RCC 7860 (cell line): ENCODE data around the gene GREB1L.
"Not testable (repeated sequence)": the region's sequence is repeated elsewhere in the genome, so short reads cannot be mapped to it uniquely, and the experiment has no call there.

ENCODE experiments used
- DNase-seq: peaks from one replicate; pipeline ENCODE4 v3.0.0-alpha.2; 2015; ENCODE audit warnings: low spot score
- FAIRE-seq: peaks from 2 replicates; lab custom pipeline; 2012; peaks lifted over from hg19 to GRCh38; lab: Jason Lieb, UNC

GREB1L gene

GRCh38 chr18:21262979-21263378 is 20.9 kb downstream of the GREB1L start:
- DNase-seq (no peak), FAIRE-seq (no peak)

GRCh38 chr18:21264651-21265050 is 22.6 kb downstream of the GREB1L start:
- FAIRE-seq (no peak), DNase-seq (no peak)

- DNase-seq = no peak
- no peak for FAIRE-seq
Measured at GRCh38 chr18:21265971-21266673, 24.1 kb downstream of the GREB1L start.

GRCh38 chr18:21267400-21267799 is 25.4 kb downstream of the GREB1L start:
- no peak for DNase-seq

GRCh38 chr18:21269349-21269748 is 27.3 kb downstream of the GREB1L start:
- no peak for DNase-seq
- no peak for FAIRE-seq

More at GRCh38 chr18:21267400-21267799, 25.4 kb downstream of the GREB1L start:
- FAIRE-seq = no peak

- no peak for DNase-seq
- FAIRE-seq = no peak
Measured at GRCh38 chr18:21270453-21270852, 28.4 kb downstream of the GREB1L start.

- DNase-seq = no peak
- FAIRE-seq = no peak
Measured at GRCh38 chr18:21272016-21272579, 30.1 kb downstream of the GREB1L start.

DNA sequence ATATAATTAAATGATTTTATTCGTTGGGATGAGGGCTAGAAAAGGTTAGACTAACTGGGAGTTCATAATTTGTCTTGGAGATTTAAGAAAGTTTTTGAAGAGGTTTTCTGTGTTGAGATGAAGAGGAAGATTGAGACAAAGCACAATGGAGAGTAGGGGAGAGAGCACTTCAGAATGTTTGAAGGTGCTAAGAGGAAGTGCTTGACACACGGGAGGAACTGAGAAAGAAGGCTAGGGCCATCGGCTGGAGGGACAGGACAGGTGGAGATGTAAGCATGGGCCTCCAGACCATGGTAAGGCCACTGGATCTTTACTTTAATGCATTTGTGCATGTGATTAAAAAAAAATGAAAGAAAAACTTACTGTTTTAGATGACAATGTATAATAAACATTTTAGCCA is 31.5 kb downstream of the GREB1L start:
- DNase-seq (no peak), FAIRE-seq (no peak)

GRCh38 chr18:21275645-21276044 is 33.6 kb downstream of the GREB1L start:
- DNase-seq (no peak), FAIRE-seq (no peak)

- FAIRE-seq (no peak), DNase-seq (no peak)
Measured at GRCh38 chr18:21277578-21277977, 35.5 kb downstream of the GREB1L start.

DNA sequence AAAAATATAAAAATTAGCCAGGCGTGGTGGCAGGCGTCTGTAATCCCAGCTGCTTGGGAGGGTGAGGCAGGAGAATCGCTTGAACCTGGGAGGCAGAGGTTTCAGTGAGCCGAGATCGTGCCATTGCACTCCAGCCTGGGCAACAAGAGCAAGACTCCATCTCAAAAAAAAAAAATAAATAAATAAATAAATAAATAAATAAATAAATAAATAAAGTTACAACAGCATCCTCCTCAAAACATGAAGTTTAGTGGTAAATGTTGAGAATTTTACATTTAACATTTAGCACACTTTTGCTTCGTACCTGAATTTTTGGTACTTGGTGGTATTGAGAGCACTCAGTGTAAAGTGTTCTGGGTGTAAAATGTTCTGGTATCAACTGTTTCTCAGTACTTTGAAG is 36.2 kb downstream of the GREB1L start:
- FAIRE-seq, DNase-seq: not testable (repeated sequence)

DNA sequence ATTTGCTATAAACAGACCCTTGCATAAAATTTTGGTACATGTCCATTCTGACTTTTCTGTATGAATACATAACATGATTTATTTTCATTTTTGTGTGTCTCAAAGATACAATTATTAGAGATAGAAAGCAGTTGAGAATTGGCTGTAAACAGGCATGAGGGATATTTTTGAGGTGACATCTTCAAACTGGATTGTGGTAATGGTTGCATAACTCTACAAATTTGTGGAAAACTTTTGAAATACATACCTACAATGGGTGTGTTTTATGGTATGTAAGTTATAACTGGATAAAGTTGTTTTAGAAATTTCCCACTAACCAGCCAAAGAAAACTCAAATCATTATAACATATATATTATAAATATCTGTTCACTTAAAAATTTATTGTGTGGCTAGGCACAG is 39.6 kb downstream of the GREB1L start:
- FAIRE-seq (no peak), DNase-seq (no peak)

GRCh38 chr18:21284540-21284939 is 42.5 kb downstream of the GREB1L start:
- FAIRE-seq = no peak

DNA sequence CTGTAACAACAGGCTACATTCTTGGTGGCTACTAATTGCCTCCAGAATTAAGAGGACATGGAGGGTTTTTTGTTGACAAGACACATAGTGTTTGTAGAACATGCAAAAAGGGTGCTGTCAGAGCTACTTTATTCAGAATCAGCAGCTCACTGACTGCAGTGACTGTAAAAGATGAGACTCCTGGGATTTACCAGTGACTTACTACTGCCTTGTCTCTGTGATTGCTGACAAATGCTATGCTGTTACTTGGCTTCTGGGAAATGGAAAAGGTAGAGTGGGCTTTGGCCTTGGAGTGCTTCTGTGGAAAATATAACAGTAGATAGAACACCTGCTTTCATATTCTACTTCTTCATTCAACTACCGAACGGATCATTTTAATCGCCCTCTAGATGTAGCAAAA is 47.8 kb downstream of the GREB1L start:
- DNase-seq = no peak
- no peak for FAIRE-seq

More at GRCh38 chr18:21284540-21284939, 42.5 kb downstream of the GREB1L start:
- DNase-seq = no peak

DNA sequence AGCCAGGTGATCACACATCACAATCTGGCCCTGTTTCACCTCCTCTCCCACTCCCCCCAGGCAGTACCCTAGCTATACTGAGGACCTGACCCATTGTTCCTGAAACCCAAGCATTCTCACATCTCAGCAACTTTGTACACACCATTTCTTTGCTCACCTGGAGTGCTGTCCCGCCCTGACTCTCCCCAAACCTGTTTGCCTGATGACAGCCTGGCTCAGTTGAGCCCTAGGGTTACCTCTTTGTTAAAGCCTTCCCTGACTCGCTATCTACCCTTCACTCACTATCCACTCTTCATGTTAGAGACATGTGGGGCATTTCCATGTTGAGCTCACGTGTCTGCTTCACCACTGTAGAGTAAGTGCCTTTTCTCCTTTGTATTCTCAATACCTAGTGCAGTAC is 49.1 kb downstream of the GREB1L start:
- no peak for FAIRE-seq
- no peak for DNase-seq

DNA sequence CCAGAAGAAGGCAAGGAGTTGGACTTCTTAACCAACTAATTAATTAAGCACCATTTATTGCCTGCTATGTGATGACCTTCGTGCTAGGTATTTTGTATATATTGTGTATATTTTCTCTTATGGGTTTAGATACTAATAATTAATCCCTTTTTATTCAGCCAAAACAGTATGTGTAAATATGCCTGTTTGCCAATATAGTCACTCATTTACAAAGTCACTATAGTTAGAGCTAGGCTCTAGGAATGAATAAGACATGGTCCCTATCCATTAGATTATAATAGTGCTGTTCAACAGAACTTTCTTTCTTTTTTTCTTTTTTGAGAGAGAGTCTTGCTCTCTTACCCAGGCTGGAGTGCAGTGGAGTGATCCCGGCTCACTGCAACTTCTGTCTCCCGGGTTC is 51.4 kb downstream of the GREB1L start:
- DNase-seq (no peak), FAIRE-seq (no peak)

DNA sequence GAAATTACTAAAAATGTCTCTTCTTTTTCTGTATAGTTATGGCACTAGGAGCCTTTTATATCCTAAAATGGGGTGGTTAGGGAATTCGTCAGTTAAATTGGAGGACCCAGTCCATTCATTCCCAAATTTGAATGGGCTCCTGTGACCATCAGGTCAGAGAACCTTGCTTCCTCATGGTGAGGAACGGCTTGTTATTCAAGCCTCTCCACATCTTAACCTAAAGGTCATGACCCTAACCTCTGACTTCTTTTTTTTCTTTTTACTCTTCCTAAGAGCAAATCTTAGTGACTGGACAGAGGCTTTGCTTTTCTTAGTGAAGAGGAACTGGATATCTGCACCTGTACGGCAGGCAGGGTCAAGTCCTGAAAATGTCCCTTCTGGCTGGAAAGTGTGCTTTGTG is 53.1 kb downstream of the GREB1L start:
- DNase-seq (no peak), FAIRE-seq (no peak)

GRCh38 chr18:21296045-21296444 is 54.0 kb downstream of the GREB1L start:
- no peak for FAIRE-seq
- no peak for DNase-seq

GRCh38 chr18:21298351-21298750 is 56.3 kb downstream of the GREB1L start:
- DNase-seq = no peak
- no peak for FAIRE-seq

DNA sequence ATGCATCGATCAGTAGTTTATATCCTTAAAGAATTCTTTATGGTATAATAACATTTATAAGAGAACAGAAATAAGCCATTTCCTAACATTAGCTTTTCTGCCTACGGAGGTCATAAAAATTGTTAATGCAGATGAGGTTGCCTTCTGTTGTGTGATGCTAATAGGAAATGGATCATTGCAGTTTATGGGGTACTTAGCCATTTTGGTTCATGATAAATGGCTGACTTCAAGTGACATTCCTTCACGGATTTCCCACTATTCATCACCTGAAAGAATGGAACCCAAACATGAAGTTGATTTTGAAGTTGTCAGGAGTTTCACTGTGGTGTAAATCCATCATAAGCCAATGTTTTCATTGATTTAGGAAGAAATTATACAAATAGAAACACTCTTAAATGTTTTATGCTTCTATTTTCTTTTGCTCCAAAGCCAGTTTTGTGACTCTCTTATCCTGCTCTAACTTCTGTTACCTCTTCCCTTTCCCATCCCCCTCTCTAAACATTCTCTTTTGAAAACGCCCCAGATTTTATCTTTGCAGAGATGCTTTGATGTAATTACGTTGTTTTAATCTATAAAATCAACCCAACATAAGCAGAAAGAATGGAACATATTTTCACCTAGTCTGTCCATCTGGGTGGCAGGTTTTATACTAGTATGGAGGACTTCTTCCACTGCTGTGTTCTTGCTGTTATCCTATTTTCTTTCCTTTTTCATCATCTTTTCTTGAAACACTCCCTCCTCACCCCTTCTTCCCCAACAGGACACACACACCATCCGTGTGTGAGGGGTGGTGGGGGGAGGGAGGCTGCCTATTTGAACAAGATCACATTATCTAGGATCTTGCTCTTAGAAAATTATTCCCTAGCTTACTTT is 58.2 kb downstream of the GREB1L start:
- DNase-seq (no peak), FAIRE-seq (no peak)

- no peak for FAIRE-seq
- DNase-seq = no peak
Measured at GRCh38 chr18:21300908-21301200, 58.8 kb downstream of the GREB1L start.

- no peak for FAIRE-seq
- no peak for DNase-seq
Measured at GRCh38 chr18:21303445-21303844, 61.4 kb downstream of the GREB1L start.
